OCI-LY1 (cell line): ENCODE data around the gene TRAPPC3.

Experiments used
- H2AFZ ChIP-seq: fragments of 200-600 bp; sonication (generic), shearing (Covaris generic); 2 replicates; pipeline ENCODE4 v1.6.0; 2014; ENCODE audit warnings: antibody characterized with exemption, mild to moderate bottlenecking, low read length
- H3F3A ChIP-seq: fragments of 200-600 bp; sonication (generic), shearing (Covaris generic); 2 replicates; pipeline ENCODE4 v1.6.0; 2014; ENCODE audit warnings: mild to moderate bottlenecking, antibody characterized with exemption, low read length, moderate library complexity; ENCODE audit not compliant: insufficient read depth
- H3K27ac ChIP-seq: fragments of 200-600 bp; sonication (generic); 2 replicates; pipeline ENCODE4 v1.5.1; 2014; ENCODE audit warnings: low read length, mixed run types, mild to moderate bottlenecking, low read depth; ENCODE audit not compliant: poor library complexity, severe bottlenecking
- H3K27me3 ChIP-seq: fragments of 200-600 bp; sonication (generic); 2 replicates; pipeline ENCODE4 v1.6.0; 2014; ENCODE audit warnings: antibody characterized with exemption, mild to moderate bottlenecking, low read length, moderate library complexity; ENCODE audit not compliant: insufficient read depth
- H3K36me3 ChIP-seq: fragments of 200-600 bp; sonication (generic); 2 replicates; pipeline ENCODE4 v1.6.1; 2014; ENCODE audit warnings: mild to moderate bottlenecking, antibody characterized with exemption, low read length, moderate library complexity, mixed read lengths; ENCODE audit not compliant: insufficient read depth
- H3K4me1 ChIP-seq: fragments of 200-600 bp; sonication (generic); 2 replicates; pipeline ENCODE4 v1.5.1; 2014; ENCODE audit warnings: mild to moderate bottlenecking, low read length, moderate library complexity; ENCODE audit not compliant: insufficient read depth, severe bottlenecking
- H3K4me2 ChIP-seq: fragments of 200-600 bp; sonication (generic), shearing (Covaris generic); 2 replicates; pipeline ENCODE4 v1.6.1; 2014; ENCODE audit warnings: low read length
- H3K4me3 ChIP-seq: fragments of 200-600 bp; sonication (generic); 2 replicates; pipeline ENCODE4 v1.5.1; 2014; ENCODE audit warnings: low read length, low read depth, mild to moderate bottlenecking, mixed read lengths; ENCODE audit not compliant: poor library complexity, severe bottlenecking
- H3K79me2 ChIP-seq: fragments of 200-600 bp; shearing (Covaris generic); 2 replicates; pipeline ENCODE4 v1.6.1; 2016; ENCODE audit warnings: mixed run types, low read length, mixed read lengths; ENCODE audit not compliant: insufficient read depth
- H3K9ac ChIP-seq: fragments of 200-600 bp; sonication (generic), shearing (Covaris generic); 2 replicates; pipeline ENCODE4 v1.6.1; 2014; ENCODE audit warnings: mild to moderate bottlenecking, low read length, mixed read lengths
- H3K9me2 ChIP-seq: fragments of 200-600 bp; sonication (generic), shearing (Covaris generic); 2 replicates; pipeline ENCODE4 v1.6.1; 2014; ENCODE audit warnings: low read depth, mild to moderate bottlenecking, low read length, mixed read lengths
- H3K9me3 ChIP-seq: fragments of 200-600 bp; shearing (Covaris generic); 2 replicates; pipeline ENCODE4 v1.6.1; 2014; ENCODE audit warnings: low read length, mixed read lengths
- H4K20me1 ChIP-seq: fragments of 200-600 bp; sonication (generic), shearing (Covaris generic); 2 replicates; pipeline ENCODE4 v1.6.0; 2016; ENCODE audit warnings: mild to moderate bottlenecking, low read length; ENCODE audit not compliant: insufficient read depth
- CTCF ChIP-seq: fragments of 200-600 bp; sonication (generic), shearing (Covaris generic); IDR thresholded peaks from 2 replicates; pipeline ENCODE4 v1.5.1; 2017; ENCODE audit warnings: mild to moderate bottlenecking, antibody characterized with exemption, low read length, moderate library complexity, mixed read lengths
- EZH2 ChIP-seq: fragments of 200-600 bp; sonication (generic), shearing (Covaris generic); IDR thresholded peaks from 2 replicates; pipeline ENCODE4 v1.8.0; 2017; ENCODE audit warnings: borderline replicate concordance, mixed run types, mild to moderate bottlenecking, antibody characterized with exemption, low read length, moderate library complexity, mixed read lengths

Gene TRAPPC3

GRCh38 chr1:36132029-36132428, 17.3 kb downstream of the TRAPPC3 start:
- Histone ChIP-seq H3K36me3 (peaks cover 11% of the 10 kb centered on the region), H3K4me2 (no peak overlapping the region), H3K27ac (no peak overlapping the region), H4K20me1 (no peaks in the 10 kb centered on the region), H3K4me3 (no peak overlapping the region), H3K9ac (no peak overlapping the region), H2AFZ (no peak overlapping the region), H3K4me1 (no peaks in the 10 kb centered on the region), H3K27me3 (no peaks in the 10 kb centered on the region), H3K9me2 (no peaks in the 10 kb centered on the region), H3K9me3 (no peaks in the 10 kb centered on the region), H3F3A (no peaks in the 10 kb centered on the region), H3K79me2 (no peaks in the 10 kb centered on the region)
- TF ChIP-seq EZH2 (no peak), CTCF (no peak)

- Histone ChIP-seq H4K20me1 (no peaks in the 10 kb centered on the region), H3K9me3 (no peaks in the 10 kb centered on the region), H3K9ac (no peak overlapping the region), H3K27ac (no peak overlapping the region), H3K9me2 (no peaks in the 10 kb centered on the region), H3K4me2 (no peak overlapping the region), H3K4me3 (no peak overlapping the region), H3K36me3 (no peaks in the 10 kb centered on the region), H2AFZ (no peak overlapping the region), H3K79me2 (no peaks in the 10 kb centered on the region), H3K27me3 (no peaks in the 10 kb centered on the region; the same call in 1 of the 2 replicates), H3K4me1 (peaks cover 11% of the 10 kb centered on the region), H3F3A (no peaks in the 10 kb centered on the region)
- TF ChIP-seq EZH2 = no peak
- TF ChIP-seq CTCF = no peak
These were observed 20.4 kb downstream of the TRAPPC3 start for GRCh38 chr1:36128905-36129206.

- H3K4me2 ChIP-seq = no peak overlapping the region
- H2AFZ ChIP-seq = no peak overlapping the region
- no peak overlapping the region for H3K9ac ChIP-seq
- TF ChIP-seq EZH2 (no peak), CTCF (no peak)
- no peak overlapping the region for H3K4me3 ChIP-seq
- no peaks in the 10 kb centered on the region for H3K36me3 ChIP-seq
- no peaks in the 10 kb centered on the region; the same call in 1 of the 2 replicates for H3K27me3 ChIP-seq
- H3K79me2 ChIP-seq = no peaks in the 10 kb centered on the region
- no peaks in the 10 kb centered on the region for H4K20me1 ChIP-seq
- H3K9me3 ChIP-seq = no peaks in the 10 kb centered on the region
- no peaks in the 10 kb centered on the region for H3K9me2 ChIP-seq
- H3F3A ChIP-seq = no peaks in the 10 kb centered on the region
- H3K4me1 ChIP-seq = peaks cover 17% of the 10 kb centered on the region
- no peak overlapping the region for H3K27ac ChIP-seq
These were observed 21.0 kb downstream of the TRAPPC3 start for GRCh38 chr1:36128126-36128904.
